Gastrocnemius medialis (tissue), 4 donors: ENCODE results near the gene KIF26B.

Experiments used
- POLR2A ChIP-seq, 2 donors: fragments of 450-650 bp; IDR thresholded peaks; one replicate each; pipeline ENCODE4 v1.6.1; 2017; ENCODE audit warnings: antibody characterized with exemption in 2 of 2, mild to moderate bottlenecking in 2 of 2, moderate library complexity in 2 of 2
- TF ChIP-seq, protein P1 (sequence below), 5 experiments: fragments of 450-650 bp in 3 of 5; fragments of 200-600 bp in 2 of 5; sonication (generic) in 2 of 5; IDR thresholded peaks in 4 of 5; conservative IDR thresholded peaks in 1 of 5; 1 replicate in 4 of 5; 2 replicates in 1 of 5; pipeline ENCODE4 v1.5.1; 2016 to 2019; ENCODE audit warnings: antibody characterized with exemption in 5 of 5, mild to moderate bottlenecking in 3 of 5, moderate library complexity in 3 of 5

GRCh38 chr1:245418077-245418476 is 263.3 kb downstream of the KIF26B start:
- TF ChIP-seq, protein P1, sequence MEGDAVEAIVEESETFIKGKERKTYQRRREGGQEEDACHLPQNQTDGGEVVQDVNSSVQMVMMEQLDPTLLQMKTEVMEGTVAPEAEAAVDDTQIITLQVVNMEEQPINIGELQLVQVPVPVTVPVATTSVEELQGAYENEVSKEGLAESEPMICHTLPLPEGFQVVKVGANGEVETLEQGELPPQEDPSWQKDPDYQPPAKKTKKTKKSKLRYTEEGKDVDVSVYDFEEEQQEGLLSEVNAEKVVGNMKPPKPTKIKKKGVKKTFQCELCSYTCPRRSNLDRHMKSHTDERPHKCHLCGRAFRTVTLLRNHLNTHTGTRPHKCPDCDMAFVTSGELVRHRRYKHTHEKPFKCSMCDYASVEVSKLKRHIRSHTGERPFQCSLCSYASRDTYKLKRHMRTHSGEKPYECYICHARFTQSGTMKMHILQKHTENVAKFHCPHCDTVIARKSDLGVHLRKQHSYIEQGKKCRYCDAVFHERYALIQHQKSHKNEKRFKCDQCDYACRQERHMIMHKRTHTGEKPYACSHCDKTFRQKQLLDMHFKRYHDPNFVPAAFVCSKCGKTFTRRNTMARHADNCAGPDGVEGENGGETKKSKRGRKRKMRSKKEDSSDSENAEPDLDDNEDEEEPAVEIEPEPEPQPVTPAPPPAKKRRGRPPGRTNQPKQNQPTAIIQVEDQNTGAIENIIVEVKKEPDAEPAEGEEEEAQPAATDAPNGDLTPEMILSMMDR (IDR thresholded peaks at IDR 0.05 in 4 of 5, conservative IDR thresholded peaks at IDR 0.05 in 1 of 5): no peak
- TF ChIP-seq POLR2A (IDR thresholded peaks at IDR 0.05): no peak
